Stimulated activated CD8-positive, alpha-beta memory T cell treated with anti-CD3 and anti-CD28 coated beads, Interleukin-4, amount 100 ng/mL, for 1 hour (primary cell): ENCODE results near the gene DPYD.

Experiments
- DNase-seq, 2 donors: peaks; one replicate each; pipeline ENCODE4 v3.0.0-alpha.2; 2020; ENCODE audit warnings: low read depth in 2 of 2, low spot score in 1 of 2

The DPYD gene

GRCh38 chr1:97163591-97164275, 757.1 kb downstream of the DPYD start:
- no peak for DNase-seq

DNA sequence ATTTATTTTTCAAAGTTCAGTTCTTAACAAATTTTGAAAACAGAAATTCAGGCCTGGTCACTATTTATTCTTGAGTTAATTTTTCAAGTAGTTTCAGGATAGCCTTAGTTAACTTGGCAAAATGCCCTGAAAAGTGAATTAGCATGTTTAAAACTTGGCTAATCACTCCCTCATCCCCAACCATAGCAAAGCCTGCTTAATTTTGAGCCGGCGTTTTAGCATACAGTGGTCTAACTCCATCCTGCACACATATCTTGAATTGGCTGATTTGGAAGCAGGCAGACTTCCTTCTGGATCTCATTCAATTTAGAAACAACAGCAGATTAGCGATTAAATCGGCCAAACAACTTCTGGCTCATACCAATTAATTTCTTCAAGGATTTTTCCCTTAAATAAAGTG, 760.0 kb downstream of the DPYD start:
- DNase-seq: no peak

- no peak for DNase-seq
Observed at GRCh38 chr1:97159342-97159741, 761.5 kb downstream of the DPYD start.

GRCh38 chr1:97158691-97159096, 762.1 kb downstream of the DPYD start:
- no peak for DNase-seq

DNA sequence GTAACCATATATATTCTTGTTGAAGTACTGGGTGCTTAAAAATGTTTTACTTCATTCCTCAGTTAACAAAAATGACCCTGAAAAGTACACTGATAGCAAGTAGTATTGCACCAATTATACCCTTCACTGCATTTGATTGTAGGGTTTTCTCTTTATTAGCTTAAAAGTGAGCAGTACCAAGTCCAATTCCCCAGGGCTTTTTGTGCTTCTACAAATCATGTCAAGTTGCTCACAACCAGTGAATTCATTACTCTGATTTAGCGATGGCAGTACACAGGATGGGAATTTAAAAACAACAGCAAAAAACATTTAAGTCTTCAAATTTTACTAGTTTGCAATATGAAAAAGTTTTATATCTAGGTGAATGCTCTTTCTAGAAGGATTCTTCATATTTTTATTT, 762.8 kb downstream of the DPYD start:
- DNase-seq: no peak

GRCh38 chr1:97151651-97152050, 769.2 kb downstream of the DPYD start:
- DNase-seq: no peak

DNA sequence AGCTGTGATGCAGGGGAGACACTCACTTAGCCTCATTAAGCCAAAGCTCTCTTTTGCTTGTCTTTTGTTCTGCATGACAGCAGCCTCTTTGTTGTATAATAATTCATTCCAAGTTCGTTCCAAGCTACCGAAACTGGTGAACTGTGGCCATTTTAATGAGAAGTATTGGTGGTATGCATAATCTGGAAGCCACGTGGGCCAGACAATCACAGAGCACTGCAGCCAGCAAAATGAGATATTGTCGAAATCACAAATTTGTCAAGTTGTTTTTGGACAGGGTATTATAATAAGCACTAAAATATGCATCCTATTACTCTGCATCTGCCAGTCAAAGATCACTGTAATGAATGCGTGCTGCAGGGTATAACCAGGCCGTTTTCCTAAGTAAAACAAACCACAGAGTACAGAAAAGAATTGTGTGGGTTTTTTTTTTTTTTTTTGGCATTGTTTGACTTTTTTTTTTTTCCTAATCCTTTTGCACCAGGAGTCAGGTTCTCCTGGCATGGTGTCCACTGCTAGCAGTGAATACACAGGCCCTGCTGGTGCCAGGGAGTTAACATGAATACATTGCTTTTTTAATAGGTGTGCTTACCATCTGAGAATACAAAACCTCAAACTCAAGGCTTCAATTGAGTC, 775.4 kb downstream of the DPYD start:
- DNase-seq: no peak

GRCh38 chr1:97144527-97144926, 776.3 kb downstream of the DPYD start:
- DNase-seq: no peak

- DNase-seq: no peak
Observed at GRCh38 chr1:97143236-97143882, 777.5 kb downstream of the DPYD start.

- no peak for DNase-seq
Observed at GRCh38 chr1:97140611-97141010, 780.2 kb downstream of the DPYD start.

- no peak for DNase-seq
Observed at GRCh38 chr1:97139512-97139911, 781.3 kb downstream of the DPYD start.

- no peak for DNase-seq
Observed at GRCh38 chr1:97138515-97139032, 782.3 kb downstream of the DPYD start.

- no peak for DNase-seq
Observed at GRCh38 chr1:97137862-97138514, 782.8 kb downstream of the DPYD start.

GRCh38 chr1:97136996-97137395, 783.8 kb downstream of the DPYD start:
- no peak for DNase-seq

DNA sequence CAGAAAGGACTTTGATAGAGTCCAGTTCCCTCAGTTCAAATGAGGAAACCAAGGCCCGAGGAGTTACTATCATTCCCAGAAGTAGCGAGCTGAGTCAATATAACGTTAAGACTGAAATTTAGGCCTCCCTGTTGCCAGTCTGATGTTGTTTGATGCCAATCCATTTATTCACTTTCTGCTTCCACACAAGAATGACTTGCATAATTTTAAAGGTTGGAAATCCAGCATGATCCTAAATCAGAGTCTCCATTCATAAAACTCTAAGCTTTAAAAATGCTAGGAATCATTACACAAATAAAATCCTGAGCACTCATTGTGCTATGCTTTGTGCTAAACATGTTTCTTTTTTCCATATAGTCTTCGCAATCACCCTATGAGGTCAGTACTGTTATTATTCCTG, 784.9 kb downstream of the DPYD start:
- no peak for DNase-seq

GRCh38 chr1:97128426-97128825, 792.4 kb downstream of the DPYD start:
- no peak for DNase-seq

DNA sequence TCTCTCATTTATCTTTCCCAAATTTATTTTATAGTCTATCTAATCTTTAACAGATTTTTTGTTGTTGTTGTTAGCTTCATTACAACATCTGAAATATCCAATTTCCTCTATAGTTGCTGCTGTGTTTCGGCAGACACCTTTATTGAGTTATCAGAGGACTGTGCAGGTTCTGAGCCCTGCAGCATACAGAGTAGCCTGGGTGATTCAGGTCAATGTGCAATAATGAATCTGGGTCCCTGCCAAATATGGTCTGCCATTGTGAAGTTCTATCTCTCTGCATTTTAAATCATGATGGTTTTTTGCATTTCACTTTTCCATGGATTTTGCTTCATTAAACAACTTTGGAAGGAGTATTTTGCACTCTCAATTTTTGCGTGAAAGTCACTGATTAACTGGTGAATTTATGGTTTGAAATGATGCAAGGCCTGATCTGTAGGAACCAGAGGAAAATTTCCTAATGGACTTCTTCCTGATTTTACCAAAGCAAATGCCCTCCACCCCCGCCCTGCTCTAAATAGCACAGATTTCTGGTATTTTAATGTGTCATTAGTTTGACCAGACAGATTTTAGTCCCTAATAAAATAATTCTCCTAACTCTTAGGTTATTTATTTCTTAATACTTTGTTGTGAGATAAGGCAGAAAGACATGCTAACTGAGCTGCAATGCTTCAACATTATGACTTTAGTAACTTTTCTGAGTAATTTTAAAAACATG, 797.0 kb downstream of the DPYD start:
- no peak for DNase-seq

- no peak for DNase-seq
Observed at GRCh38 chr1:97120806-97121205, 800.0 kb downstream of the DPYD start.

GRCh38 chr1:97119260-97120158, 801.3 kb downstream of the DPYD start:
- no peak for DNase-seq

- no peak for DNase-seq
Observed at GRCh38 chr1:97114842-97115241, 806.0 kb downstream of the DPYD start.
